H1 (cell line): ENCODE measurements around the gene GSTM2. TPM values are rescaled to one million over a fixed set of nuclear protein-coding genes. Genes with fewer than 3 reads are reported as not detected.

Source experiments
- RNF2 ChIP-seq: fragments of 200-900, 300-1000 bp; sonication (generic); IDR thresholded peaks from 2 replicates; pipeline ENCODE4 v1.7.1; 2016; ENCODE audit warnings: borderline replicate concordance, low read depth, mild to moderate bottlenecking, antibody characterized with exemption, low read length; ENCODE audit not compliant: poor library complexity, severe bottlenecking; ENCODE audit errors: missing control alignments
- SP1 ChIP-seq: IDR thresholded peaks from 2 replicates; pipeline ENCODE4 v1.6.1; 2011; ENCODE audit warnings: low read depth, low read length
- polyA plus RNA-seq, 7 experiments: library from polyadenylated mRNA; depleted of rRNA in 3 of 7; stranded (reverse) in 5 of 7; unstranded in 2 of 7; fragments of >200 nt in 5 of 7; fragments of 200-250 nt in 2 of 7; gene quantifications; 1 replicate in 5 of 7; 2 replicates in 1 of 7; 4 replicates in 1 of 7; pipeline versions ENCODE4 v1.2.1 to v1.2.3, GENCODE V29; 2011 to 2013; ENCODE audit warnings: missing spikeins in 2 of 7, mixed read lengths in 2 of 7
- total RNA-seq: library from RNA; stranded (reverse); fragmentation: NEBNext Ultra II Directional; extraction: Animal tissue kit (Norgen Biotek cat#: 25700); gene quantifications from 2 replicates; pipeline ENCODE4 v1.2.1, GENCODE V29; 2021

Gene GSTM2
- total and polyA plus RNA-seq, 2 of the 8 experiments (the other 6 are each of a cell fraction or from before 2014, with no cell fraction given) = 9.6 to 23.1 TPM

DNA sequence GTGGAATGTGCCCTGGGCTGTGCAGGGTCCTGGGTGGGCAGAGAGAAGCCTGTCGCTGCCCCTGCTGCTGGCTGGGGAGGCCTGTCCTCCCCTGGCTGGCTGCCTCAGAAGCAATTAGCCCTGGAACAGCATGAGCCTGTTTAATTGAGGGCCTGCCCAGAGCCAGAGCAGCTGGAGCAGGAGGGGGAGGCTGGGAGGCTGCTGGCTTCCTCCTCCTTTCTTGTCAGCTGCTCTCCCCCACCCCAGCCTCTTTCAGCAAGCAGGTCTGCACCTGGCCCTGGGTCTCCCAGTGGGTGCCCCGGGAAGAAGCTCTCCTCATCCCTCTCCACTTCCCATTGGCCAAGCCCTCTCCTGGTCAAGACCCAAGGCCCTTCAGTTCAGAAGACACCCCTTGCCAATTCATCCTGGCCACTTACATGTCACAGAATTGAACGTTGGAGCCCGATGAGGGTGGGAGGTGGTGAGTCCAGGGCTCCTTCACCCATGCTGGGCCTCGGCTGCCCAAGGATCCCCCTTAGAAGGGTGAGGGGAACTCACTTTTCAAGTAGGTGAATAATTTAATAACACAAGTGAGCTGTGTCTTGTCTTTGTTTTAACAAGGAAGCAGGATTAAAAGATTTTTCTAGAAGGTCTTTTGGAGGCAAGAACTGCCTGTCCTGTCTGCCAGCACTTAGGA, 35.0 kb upstream of the GSTM2 start (continued):
- TF ChIP-seq SP1 (no peak), RNF2 (no peak)
